Choroid plexus epithelial cell (primary cell): ENCODE data around the gene NHLRC2.

Experiments
- DNase-seq: peaks from one replicate; pipeline ENCODE4 v3.0.0-alpha.2; 2010; ENCODE audit warnings: low read depth
- H3K4me3 ChIP-seq: 2 replicates; pipeline ENCODE4 v1.5.1; 2011; ENCODE audit warnings: low read depth, mild to moderate bottlenecking, control low read depth, low read length, moderate library complexity
- CTCF ChIP-seq: conservative IDR thresholded peaks from 2 replicates; pipeline ENCODE4 v1.5.1; 2011; ENCODE audit warnings: low read depth, mild to moderate bottlenecking, control low read depth, inconsistent platforms, low read length, moderate library complexity

Gene NHLRC2

DNA sequence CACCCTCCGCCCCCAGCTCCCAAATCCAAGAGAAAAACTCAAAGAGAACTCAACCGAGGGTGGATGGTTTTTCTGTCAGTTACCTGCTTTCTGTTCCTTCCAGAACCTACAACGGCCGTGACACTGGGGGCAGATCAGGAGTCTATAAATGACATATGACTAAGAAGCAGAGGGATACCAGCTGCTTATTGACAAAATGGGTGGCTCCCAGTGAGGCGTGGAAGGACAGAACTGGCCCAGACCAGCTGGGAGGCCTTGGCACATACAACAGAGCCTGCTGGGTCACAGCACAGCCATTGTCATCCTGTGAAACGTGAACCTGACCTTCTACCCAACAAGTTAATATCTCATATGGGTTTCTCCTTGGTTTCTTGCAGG lies 104.9 kb downstream of the NHLRC2 start:
- H3K4me3 ChIP-seq: no peak overlapping the region
- no peak for DNase-seq
- TF ChIP-seq CTCF: no peak

DNA sequence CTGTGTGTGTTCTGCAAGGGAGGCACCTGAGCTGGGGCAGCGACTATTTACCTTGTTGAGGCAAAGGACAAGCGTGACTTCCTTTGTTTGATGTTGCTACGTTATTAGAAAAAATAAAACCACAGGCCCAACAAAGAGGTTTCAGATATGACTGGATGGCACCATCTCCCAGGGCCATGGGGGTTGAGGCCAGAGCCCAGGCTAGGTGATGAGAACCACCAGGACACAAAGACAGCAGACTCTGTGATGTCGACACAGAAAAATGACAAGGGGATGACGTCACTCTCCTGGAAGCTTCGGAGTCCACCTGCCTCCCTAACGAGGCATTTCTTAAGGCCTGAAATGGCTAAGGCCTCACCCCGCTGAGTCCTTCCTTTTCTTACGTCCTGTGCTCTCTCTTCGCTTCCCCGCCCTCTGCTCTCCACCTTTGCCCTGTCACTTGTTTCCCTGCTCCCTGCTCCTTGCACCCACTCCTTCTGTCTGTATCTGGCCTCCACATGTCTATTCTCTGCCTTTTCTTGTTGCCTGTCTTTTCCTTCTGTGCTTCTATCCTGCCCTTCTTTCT lies 106.2 kb downstream of the NHLRC2 start:
- no peak for TF ChIP-seq CTCF
- DNase-seq: no peak
- no peak overlapping the region for H3K4me3 ChIP-seq

- DNase-seq: no peak
- no peak overlapping the region for H3K4me3 ChIP-seq
- TF ChIP-seq CTCF: no peak
These were observed 106.9 kb downstream of the NHLRC2 start for GRCh38 chr10:113961182-113962031.

- DNase-seq: peak; percentile 26
- H3K4me3 ChIP-seq: no peak overlapping the region
- no peak for TF ChIP-seq CTCF
These were observed 110.6 kb downstream of the NHLRC2 start for GRCh38 chr10:113965077-113965476.

DNA sequence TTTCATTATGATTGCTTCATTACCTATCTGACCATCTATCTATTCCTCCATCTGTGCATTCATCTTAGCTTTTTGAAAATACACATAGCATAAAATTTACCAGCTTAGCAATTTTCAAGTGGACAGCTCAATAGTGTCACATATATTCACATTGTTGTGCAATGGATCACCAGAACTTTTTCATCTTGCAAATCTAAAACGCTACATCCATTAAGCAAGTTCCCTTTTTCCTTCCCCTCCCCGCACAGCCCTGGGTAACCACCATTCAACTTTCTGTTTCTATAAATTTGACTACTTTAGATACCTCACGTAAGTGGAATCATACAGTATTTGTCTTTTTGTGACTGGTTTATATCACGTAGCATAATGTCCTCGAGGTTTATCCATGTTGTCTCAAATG lies 111.2 kb downstream of the NHLRC2 start:
- TF ChIP-seq CTCF: no peak
- no peak overlapping the region for H3K4me3 ChIP-seq
- no peak for DNase-seq
